ENCODE results near the gene TREML4.

DNA sequence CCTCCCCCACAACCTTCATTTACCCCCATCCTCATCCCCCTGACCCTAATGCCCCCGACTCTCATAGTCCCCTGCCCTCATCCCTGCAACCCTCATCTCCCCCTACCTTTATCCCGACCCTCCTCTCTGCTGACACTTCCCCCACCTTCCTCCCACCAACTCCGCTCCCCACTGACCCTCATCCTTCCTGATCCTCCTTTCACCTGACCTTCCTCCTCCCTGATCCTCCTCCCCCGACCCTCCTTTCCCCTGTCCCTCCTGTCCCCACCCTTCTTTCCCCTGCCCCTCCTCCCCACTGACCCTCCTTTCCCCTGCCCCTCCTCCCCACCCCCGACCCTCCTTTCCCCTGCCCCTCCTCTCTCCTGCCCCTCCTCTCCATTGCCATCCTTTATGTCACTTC, 34.3 kb upstream of the TREML4 start:
- TF ChIP-seq POLR2AphosphoS5 (IDR thresholded peaks at IDR 0.05; ENCODE audit: low read depth, low read length) (no peak), TAF1 (IDR thresholded peaks at IDR 0.05; ENCODE audit: borderline replicate concordance, insufficient read depth, low read length) (no peak), SIN3A (IDR thresholded peaks at IDR 0.05; ENCODE audit: borderline replicate concordance, insufficient read depth, low read length) (no peak)
- TF ChIP-seq, protein P1, sequence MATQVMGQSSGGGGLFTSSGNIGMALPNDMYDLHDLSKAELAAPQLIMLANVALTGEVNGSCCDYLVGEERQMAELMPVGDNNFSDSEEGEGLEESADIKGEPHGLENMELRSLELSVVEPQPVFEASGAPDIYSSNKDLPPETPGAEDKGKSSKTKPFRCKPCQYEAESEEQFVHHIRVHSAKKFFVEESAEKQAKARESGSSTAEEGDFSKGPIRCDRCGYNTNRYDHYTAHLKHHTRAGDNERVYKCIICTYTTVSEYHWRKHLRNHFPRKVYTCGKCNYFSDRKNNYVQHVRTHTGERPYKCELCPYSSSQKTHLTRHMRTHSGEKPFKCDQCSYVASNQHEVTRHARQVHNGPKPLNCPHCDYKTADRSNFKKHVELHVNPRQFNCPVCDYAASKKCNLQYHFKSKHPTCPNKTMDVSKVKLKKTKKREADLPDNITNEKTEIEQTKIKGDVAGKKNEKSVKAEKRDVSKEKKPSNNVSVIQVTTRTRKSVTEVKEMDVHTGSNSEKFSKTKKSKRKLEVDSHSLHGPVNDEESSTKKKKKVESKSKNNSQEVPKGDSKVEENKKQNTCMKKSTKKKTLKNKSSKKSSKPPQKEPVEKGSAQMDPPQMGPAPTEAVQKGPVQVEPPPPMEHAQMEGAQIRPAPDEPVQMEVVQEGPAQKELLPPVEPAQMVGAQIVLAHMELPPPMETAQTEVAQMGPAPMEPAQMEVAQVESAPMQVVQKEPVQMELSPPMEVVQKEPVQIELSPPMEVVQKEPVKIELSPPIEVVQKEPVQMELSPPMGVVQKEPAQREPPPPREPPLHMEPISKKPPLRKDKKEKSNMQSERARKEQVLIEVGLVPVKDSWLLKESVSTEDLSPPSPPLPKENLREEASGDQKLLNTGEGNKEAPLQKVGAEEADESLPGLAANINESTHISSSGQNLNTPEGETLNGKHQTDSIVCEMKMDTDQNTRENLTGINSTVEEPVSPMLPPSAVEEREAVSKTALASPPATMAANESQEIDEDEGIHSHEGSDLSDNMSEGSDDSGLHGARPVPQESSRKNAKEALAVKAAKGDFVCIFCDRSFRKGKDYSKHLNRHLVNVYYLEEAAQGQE (IDR thresholded peaks at IDR 0.05; ENCODE audit: insufficient read depth in 1 of 2, low read depth in 2 of 2, low read length in 2 of 2): no peak
